SU-DHL-6 (cell line): ENCODE results near the gene MTMR4.

Experiments
- CTCF ChIP-seq: fragments of 200-600 bp; sonication (generic); IDR thresholded peaks from one replicate; pipeline ENCODE4 v1.5.1; 2017; ENCODE audit warnings: antibody characterized with exemption, mild to moderate bottlenecking, low read length, moderate library complexity; ENCODE audit not compliant: insufficient read depth, poor library complexity, severe bottlenecking
- EZH2phosphoT487 ChIP-seq: fragments of 200-600 bp; sonication (generic), shearing (Covaris generic); conservative IDR thresholded peaks from 2 replicates; pipeline ENCODE4 v1.6.1; 2018; ENCODE audit warnings: mild to moderate bottlenecking, antibody characterized with exemption, low read length, moderate library complexity, mixed read lengths

- no peak for TF ChIP-seq CTCF
- TF ChIP-seq EZH2phosphoT487, result no peak
Observed at GRCh38 chr17:58532555-58532951, 18.1 kb upstream of the MTMR4 start.
